GM12875 (cell line): ENCODE results near the gene SCUBE3.

Experiments
- H3K4me3 ChIP-seq: one replicate; pipeline ENCODE4 v1.5.1; 2011; ENCODE audit warnings: low read depth, low read length, control low read depth
- CTCF ChIP-seq: IDR thresholded peaks from 2 replicates; pipeline ENCODE4 v1.5.1; 2011; ENCODE audit warnings: low read depth, mild to moderate bottlenecking, control low read depth, inconsistent platforms, low read length, moderate library complexity, borderline replicate concordance; ENCODE audit not compliant: insufficient read depth

SCUBE3 gene

GRCh38 chr6:35216412-35216732, 2.6 kb downstream of the SCUBE3 start:
- no peak for TF ChIP-seq CTCF
- H3K4me3 ChIP-seq, result no peak overlapping the region

DNA sequence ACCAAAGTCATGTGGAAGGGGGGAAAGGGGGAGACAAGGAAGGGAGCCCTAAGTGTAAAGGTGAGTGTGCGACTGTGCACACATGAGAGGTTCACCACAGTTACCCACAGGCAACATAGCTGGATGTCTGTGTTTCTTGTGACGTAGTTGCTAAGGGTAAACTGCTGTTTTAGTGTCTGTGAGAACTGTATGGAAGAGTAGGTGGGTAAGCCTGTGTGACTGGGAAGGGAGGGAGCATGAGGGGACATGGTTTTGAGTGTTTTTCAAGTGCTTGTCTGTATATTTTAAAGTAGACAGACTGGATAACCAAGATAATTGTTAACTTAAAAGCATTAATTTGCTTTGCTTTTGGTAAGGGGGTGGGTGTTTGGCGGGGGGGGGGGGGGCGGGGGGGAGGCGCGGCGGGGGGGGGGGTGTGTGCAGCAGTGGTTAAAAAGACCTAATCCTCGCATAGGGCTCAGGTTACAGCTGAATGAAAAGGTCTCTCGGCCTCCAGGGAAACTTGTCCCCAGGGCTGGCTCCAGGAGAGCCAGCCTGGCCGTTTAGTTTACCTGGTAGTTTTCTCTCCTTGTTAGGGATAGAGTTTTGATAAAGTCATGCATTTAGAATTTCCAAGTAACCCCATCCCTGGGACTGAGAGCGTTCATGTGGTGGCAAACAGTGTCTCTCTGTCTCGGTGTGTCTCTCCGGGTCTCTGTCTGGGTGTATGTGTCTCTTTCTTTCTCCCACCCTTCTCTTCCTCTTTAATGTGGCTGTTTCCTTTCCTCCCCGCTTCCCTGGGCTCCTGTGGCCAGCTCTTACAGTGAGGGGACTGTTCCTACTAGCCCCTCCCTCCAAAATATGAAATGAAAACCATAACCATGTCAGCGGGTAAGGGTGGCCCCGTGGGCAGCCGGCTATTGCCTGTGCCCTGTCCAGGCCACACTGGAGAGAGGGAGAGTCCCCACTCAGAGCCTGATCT, 3.4 kb downstream of the SCUBE3 start:
- no peak overlapping the region for H3K4me3 ChIP-seq
- TF ChIP-seq CTCF, result no peak

GRCh38 chr6:35218021-35218420, 4.3 kb downstream of the SCUBE3 start:
- no peak for TF ChIP-seq CTCF

GRCh38 chr6:35218456-35218855, 4.7 kb downstream of the SCUBE3 start:
- no peak for TF ChIP-seq CTCF
- H3K4me3 ChIP-seq, result no peak overlapping the region

More at GRCh38 chr6:35218021-35218420, 4.3 kb downstream of the SCUBE3 start:
- H3K4me3 ChIP-seq, result no peak overlapping the region

DNA sequence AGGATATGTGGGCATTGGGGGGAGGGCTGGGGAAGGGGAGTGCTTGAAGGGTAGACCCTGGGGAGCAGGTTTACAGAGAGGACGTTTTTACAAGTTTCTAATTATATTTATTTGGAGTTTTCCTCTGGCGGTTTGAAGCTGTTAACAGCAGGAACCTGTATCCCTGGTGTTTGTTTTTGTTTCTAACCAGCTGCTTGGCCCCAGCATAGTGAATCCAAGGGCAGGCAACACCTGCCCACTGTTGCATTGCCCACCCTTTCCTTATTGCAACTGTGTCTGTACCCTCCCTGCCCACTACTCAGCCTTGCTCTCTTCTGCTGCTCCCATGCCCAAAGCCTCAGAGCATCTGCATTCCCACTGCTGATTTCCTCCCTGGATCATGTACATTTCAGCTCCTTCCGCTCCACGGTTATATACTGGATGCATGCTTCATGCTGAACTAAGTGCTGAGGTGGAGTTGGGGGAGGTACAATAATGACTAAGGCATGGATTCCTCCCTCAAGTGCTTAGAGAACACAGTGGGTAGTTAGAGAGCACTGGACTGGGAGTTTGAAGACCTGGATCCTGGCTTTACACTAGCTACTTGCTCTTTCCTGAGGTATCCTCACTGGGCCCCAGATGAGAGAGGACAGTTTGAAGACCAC, 6.0 kb downstream of the SCUBE3 start:
- TF ChIP-seq CTCF, result no peak
- no peak overlapping the region for H3K4me3 ChIP-seq

DNA sequence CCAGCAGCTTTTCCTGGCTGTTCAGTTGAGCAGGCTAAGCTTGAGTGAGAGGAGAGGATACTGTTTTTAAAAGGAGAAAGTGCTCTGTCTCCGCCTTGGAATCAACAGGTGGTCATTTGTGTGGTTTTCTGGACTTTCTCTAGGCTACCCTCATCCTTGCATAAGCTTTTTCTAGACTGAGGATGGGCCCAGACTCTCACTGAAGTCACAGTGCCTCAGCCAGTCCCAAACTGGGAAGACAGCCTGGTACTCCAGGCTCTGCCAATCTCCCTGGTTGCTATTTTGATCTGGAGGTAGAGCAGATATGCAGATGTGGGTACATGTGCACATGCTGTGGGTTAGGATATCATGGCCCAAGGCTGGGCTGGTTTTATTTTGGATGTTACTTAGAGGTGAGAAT, 7.0 kb downstream of the SCUBE3 start:
- TF ChIP-seq CTCF, result no peak
- no peak overlapping the region for H3K4me3 ChIP-seq

DNA sequence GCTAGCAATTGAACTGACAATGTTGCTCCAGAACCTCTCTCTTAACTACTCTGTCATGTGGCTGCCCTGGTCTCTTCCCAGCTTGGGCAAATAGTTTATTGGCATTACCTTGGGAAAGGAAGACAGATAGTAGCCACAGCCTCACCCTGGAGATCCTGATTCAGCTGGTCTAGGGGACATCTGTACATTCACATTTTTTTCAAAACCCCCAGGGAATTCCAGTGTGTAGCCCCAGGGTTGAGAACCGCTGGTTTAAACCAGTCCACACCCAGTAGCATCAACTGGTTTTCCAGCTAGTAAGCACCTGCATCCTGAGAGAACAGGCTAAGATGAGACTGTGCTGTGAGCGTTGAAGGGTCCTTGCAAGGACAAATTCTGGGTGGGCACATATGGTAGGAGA, 9.6 kb downstream of the SCUBE3 start:
- no peak overlapping the region for H3K4me3 ChIP-seq
- TF ChIP-seq CTCF, result no peak
